Measurements from ENCODE around the gene TDRD9. TPM values are rescaled to one million over a fixed set of nuclear protein-coding genes. Genes with fewer than 3 reads are reported as not detected.

TDRD9 gene
- total RNA-seq, 5 donors from 2014 or later (not counting 1 experiment from before 2014, with no cell fraction given): 0.43 to 1.3 (median 0.56) TPM

- H3K4me1 Mint-ChIP-seq: no peaks in the 10 kb centered on the region
- no peaks in the 10 kb centered on the region for H3K36me3 Mint-ChIP-seq
- ChIA-PET CTCF (no interaction called here), POLR2A (no interaction called here)
- peaks cover 0 to 13% of the 10 kb centered on the region in 2 experiments for H3K27me3 ChIP-seq (replicated peaks in 1 of 2; ENCODE audit: control insufficient read depth in 2 of 2, extremely low read depth in 1 of 2, insufficient read depth in 2 of 2, low read length in 1 of 2)
- H3K4me3 Mint-ChIP-seq: no peak overlapping the region
- H3K27me3 Mint-ChIP-seq: peaks cover 47 to 51% of the 10 kb centered on the region in 2 donors
- H3K4me3 ChIP-seq (ENCODE audit: control insufficient read depth in 1 of 2, extremely low read depth in 1 of 2, low read length in 1 of 2): no peak overlapping the region
- no peaks in the 10 kb centered on the region for H3K36me3 ChIP-seq (ENCODE audit: control insufficient read depth in 2 of 2, extremely low read depth in 1 of 2, insufficient read depth in 1 of 2, low read length in 1 of 2)
- H3K9me3 ChIP-seq: no peaks in the 10 kb centered on the region
- WGBS (ENCODE audit: insufficient coverage): no CpG with 5 or more reads among the region's 5 CpGs
- peaks cover 0 to 3% (median 0%) of the 10 kb centered on the region in 3 donors for H3K9me3 Mint-ChIP-seq
- H3K27ac Mint-ChIP-seq: no peak overlapping the region
- ATAC-seq (replicated peaks in 1 of 4) (no peak), DNase-seq (no peak)
- no peak overlapping the region for H3K27ac ChIP-seq (ENCODE audit: low read length)
- no peaks in the 10 kb centered on the region for H3K4me1 ChIP-seq (ENCODE audit: control insufficient read depth in 1 of 2, extremely low read depth in 1 of 2, insufficient read depth in 2 of 2, low read length in 2 of 2)
Observed at GRCh38 chr14:103943673-103944072, 15.4 kb downstream of the TDRD9 start.

GRCh38 chr14:103946975-103947374 is 18.7 kb downstream of the TDRD9 start:
- H3K27ac ChIP-seq (ENCODE audit: low read length): no peak overlapping the region
- H3K27me3 Mint-ChIP-seq: peaks cover 40 to 43% of the 10 kb centered on the region in 2 donors
- H3K4me3 Mint-ChIP-seq: no peak overlapping the region
- DNase-seq (no peak), ATAC-seq (replicated peaks in 1 of 4) (no peak)
- H3K4me1 Mint-ChIP-seq: no peaks in the 10 kb centered on the region
- no CpG with 5 or more reads among the region's 2 CpGs for WGBS (ENCODE audit: insufficient coverage)
- no peaks in the 10 kb centered on the region for H3K4me1 ChIP-seq (ENCODE audit: control insufficient read depth in 1 of 2, extremely low read depth in 1 of 2, insufficient read depth in 2 of 2, low read length in 2 of 2)
- CTCF ChIA-PET: no interaction called here
- H3K9me3 Mint-ChIP-seq: peaks cover 0 to 3% (median 0%) of the 10 kb centered on the region in 3 donors
- POLR2A ChIA-PET: no interaction called here
- no peaks in the 10 kb centered on the region for H3K36me3 Mint-ChIP-seq
- H3K4me3 ChIP-seq (ENCODE audit: control insufficient read depth in 1 of 2, extremely low read depth in 1 of 2, low read length in 1 of 2): no peak overlapping the region
- H3K9me3 ChIP-seq: no peaks in the 10 kb centered on the region
- H3K27me3 ChIP-seq (replicated peaks in 1 of 2; ENCODE audit: control insufficient read depth in 2 of 2, extremely low read depth in 1 of 2, insufficient read depth in 2 of 2, low read length in 1 of 2): peaks cover 0 to 13% of the 10 kb centered on the region in 2 experiments
- H3K36me3 ChIP-seq (ENCODE audit: control insufficient read depth in 2 of 2, extremely low read depth in 1 of 2, insufficient read depth in 1 of 2, low read length in 1 of 2): no peaks in the 10 kb centered on the region
- no peak overlapping the region for H3K27ac Mint-ChIP-seq

- no peak overlapping the region for H3K27ac ChIP-seq (ENCODE audit: low read length)
- POLR2A ChIA-PET: no interaction called here
Observed at GRCh38 chr14:103948442-103948841, 20.2 kb downstream of the TDRD9 start.

GRCh38 chr14:103949131-103949790 is 21.0 kb downstream of the TDRD9 start:
- Mint-ChIP-seq H3K36me3 (no peaks in the 10 kb centered on the region), H3K9me3 (peaks cover 0 to 3% (median 0%) of the 10 kb centered on the region in 3 donors), H3K27me3 (peaks cover 38 to 41% of the 10 kb centered on the region in 2 donors), H3K4me3 (no peak overlapping the region), H3K4me1 (no peaks in the 10 kb centered on the region), H3K27ac (no peak overlapping the region)
- H3K36me3 ChIP-seq (ENCODE audit: control insufficient read depth in 2 of 2, extremely low read depth in 1 of 2, insufficient read depth in 1 of 2, low read length in 1 of 2): no peaks in the 10 kb centered on the region
- ChIA-PET POLR2A (no interaction called here), CTCF (no interaction called here)
- no peaks in the 10 kb centered on the region for H3K4me1 ChIP-seq (ENCODE audit: control insufficient read depth in 1 of 2, extremely low read depth in 1 of 2, insufficient read depth in 2 of 2, low read length in 2 of 2)
- H3K27me3 ChIP-seq (replicated peaks in 1 of 2; ENCODE audit: control insufficient read depth in 2 of 2, extremely low read depth in 1 of 2, insufficient read depth in 2 of 2, low read length in 1 of 2): peaks cover 0 to 10% of the 10 kb centered on the region in 2 experiments
- ATAC-seq (replicated peaks in 1 of 4): no peak
- WGBS (ENCODE audit: insufficient coverage): 90% methylated on average over 4 of the region's 5 CpGs
- H3K27ac ChIP-seq (ENCODE audit: low read length): no peak overlapping the region
- no peaks in the 10 kb centered on the region for H3K9me3 ChIP-seq
- no peak overlapping the region for H3K4me3 ChIP-seq (ENCODE audit: control insufficient read depth in 1 of 2, extremely low read depth in 1 of 2, low read length in 1 of 2)
- DNase-seq: no peak

More at GRCh38 chr14:103948442-103948841, 20.2 kb downstream of the TDRD9 start:
- no peaks in the 10 kb centered on the region for H3K36me3 ChIP-seq (ENCODE audit: control insufficient read depth in 2 of 2, extremely low read depth in 1 of 2, insufficient read depth in 1 of 2, low read length in 1 of 2)
- Mint-ChIP-seq H3K36me3 (no peaks in the 10 kb centered on the region), H3K27ac (no peak overlapping the region), H3K4me3 (no peak overlapping the region), H3K9me3 (peaks cover 0 to 3% (median 0%) of the 10 kb centered on the region in 3 donors), H3K4me1 (no peaks in the 10 kb centered on the region), H3K27me3 (peaks cover 39 to 42% of the 10 kb centered on the region in 2 donors)
- no peak overlapping the region for H3K4me3 ChIP-seq (ENCODE audit: control insufficient read depth in 1 of 2, extremely low read depth in 1 of 2, low read length in 1 of 2)
- H3K4me1 ChIP-seq (ENCODE audit: control insufficient read depth in 1 of 2, extremely low read depth in 1 of 2, insufficient read depth in 2 of 2, low read length in 2 of 2): no peaks in the 10 kb centered on the region
- CTCF ChIA-PET: no interaction called here
- no peak for ATAC-seq (replicated peaks in 1 of 4)
- no peaks in the 10 kb centered on the region for H3K9me3 ChIP-seq
- H3K27me3 ChIP-seq (replicated peaks in 1 of 2; ENCODE audit: control insufficient read depth in 2 of 2, extremely low read depth in 1 of 2, insufficient read depth in 2 of 2, low read length in 1 of 2): peaks cover 0 to 12% of the 10 kb centered on the region in 2 experiments
- DNase-seq: no peak
- WGBS (ENCODE audit: insufficient coverage): 100% methylated on average over 1 of the region's 2 CpGs

- H3K27me3 ChIP-seq (replicated peaks in 1 of 2; ENCODE audit: control insufficient read depth in 2 of 2, extremely low read depth in 1 of 2, insufficient read depth in 2 of 2, low read length in 1 of 2): peaks cover 0 to 8% of the 10 kb centered on the region in 2 experiments
- Mint-ChIP-seq H3K4me1 (no peaks in the 10 kb centered on the region), H3K36me3 (no peaks in the 10 kb centered on the region), H3K4me3 (no peak overlapping the region), H3K27ac (no peak overlapping the region), H3K27me3 (peaks cover 3 to 4% of the 10 kb centered on the region in 2 donors), H3K9me3 (no peaks in the 10 kb centered on the region)
- POLR2A ChIA-PET: no interaction called here
- no peak overlapping the region for H3K4me3 ChIP-seq (ENCODE audit: control insufficient read depth in 1 of 2, extremely low read depth in 1 of 2, low read length in 1 of 2)
- DNase-seq (no peak), ATAC-seq (replicated peaks in 1 of 4) (no peak)
- H3K4me1 ChIP-seq (ENCODE audit: control insufficient read depth in 1 of 2, extremely low read depth in 1 of 2, insufficient read depth in 2 of 2, low read length in 2 of 2): no peaks in the 10 kb centered on the region
- 52% methylated on average over 10 of the region's 11 CpGs for WGBS (ENCODE audit: insufficient coverage)
- H3K27ac ChIP-seq (ENCODE audit: low read length): no peak overlapping the region
- no peaks in the 10 kb centered on the region for H3K36me3 ChIP-seq (ENCODE audit: control insufficient read depth in 2 of 2, extremely low read depth in 1 of 2, insufficient read depth in 1 of 2, low read length in 1 of 2)
- H3K9me3 ChIP-seq: no peaks in the 10 kb centered on the region
- CTCF ChIA-PET: no interaction called here
Observed at GRCh38 chr14:103960457-103961055, 32.3 kb downstream of the TDRD9 start.

- Mint-ChIP-seq H3K27ac (no peak overlapping the region), H3K9me3 (no peaks in the 10 kb centered on the region), H3K27me3 (peaks cover 2 to 4% of the 10 kb centered on the region in 2 donors), H3K4me1 (no peaks in the 10 kb centered on the region), H3K4me3 (no peak overlapping the region), H3K36me3 (no peaks in the 10 kb centered on the region)
- 92% methylated on average over 4 of the region's 5 CpGs for WGBS (ENCODE audit: insufficient coverage)
- no peaks in the 10 kb centered on the region for H3K9me3 ChIP-seq
- H3K4me1 ChIP-seq (ENCODE audit: control insufficient read depth in 1 of 2, extremely low read depth in 1 of 2, insufficient read depth in 2 of 2, low read length in 2 of 2): no peaks in the 10 kb centered on the region
- peaks cover 0 to 14% of the 10 kb centered on the region in 2 experiments for H3K27me3 ChIP-seq (replicated peaks in 1 of 2; ENCODE audit: control insufficient read depth in 2 of 2, extremely low read depth in 1 of 2, insufficient read depth in 2 of 2, low read length in 1 of 2)
- no peak for DNase-seq
- no peak for ATAC-seq (replicated peaks in 1 of 4)
- ChIA-PET POLR2A (no interaction called here), CTCF (no interaction called here)
- H3K27ac ChIP-seq (ENCODE audit: low read length): no peak overlapping the region
- H3K4me3 ChIP-seq (ENCODE audit: control insufficient read depth in 1 of 2, extremely low read depth in 1 of 2, low read length in 1 of 2): no peak overlapping the region
- H3K36me3 ChIP-seq (ENCODE audit: control insufficient read depth in 2 of 2, extremely low read depth in 1 of 2, insufficient read depth in 1 of 2, low read length in 1 of 2): no peaks in the 10 kb centered on the region
Observed at GRCh38 chr14:103961928-103962578, 33.8 kb downstream of the TDRD9 start.

All from T-cell (primary cell).